Stimulated activated naive CD8-positive, alpha-beta T cell treated with anti-CD3 and anti-CD28 coated beads, Interleukin-15, amount 100 ng/mL, for 72 hours (primary cell): ENCODE results near the gene THADA.

Experiments used
- ATAC-seq: fragments of 150-1000 bp; cut with Tn5 transposase; 2 replicates; pipeline ENCODE4 v1.10.0; 2021; ENCODE audit warnings: mild to moderate bottlenecking, moderate library complexity
- DNase-seq, 2 donors: peaks; one replicate each; pipeline ENCODE4 v3.0.0; 2021 to 2022
- H3K27ac Mint-ChIP-seq, 2 donors: one replicate each; pipeline ENCODE4 v1.8.0; 2022; ENCODE audit warnings: mild to moderate bottlenecking in 2 of 2, mixed read lengths in 2 of 2, moderate library complexity in 2 of 2
- H3K27me3 Mint-ChIP-seq: one replicate; pipeline ENCODE4 v1.8.0; 2022; ENCODE audit warnings: mixed read lengths
- H3K4me1 Mint-ChIP-seq: one replicate; pipeline ENCODE4 v1.8.0; 2022; ENCODE audit warnings: mild to moderate bottlenecking, mixed read lengths
- H3K4me3 Mint-ChIP-seq, 2 donors: one replicate each; pipeline ENCODE4 v1.8.0; 2022; ENCODE audit warnings: mild to moderate bottlenecking in 2 of 2, mixed read lengths in 2 of 2, moderate library complexity in 1 of 2
- H3K9me3 Mint-ChIP-seq, 2 donors: one replicate each; pipeline ENCODE4 v1.8.0; 2022; ENCODE audit warnings: mixed read lengths in 2 of 2

THADA gene

DNA sequence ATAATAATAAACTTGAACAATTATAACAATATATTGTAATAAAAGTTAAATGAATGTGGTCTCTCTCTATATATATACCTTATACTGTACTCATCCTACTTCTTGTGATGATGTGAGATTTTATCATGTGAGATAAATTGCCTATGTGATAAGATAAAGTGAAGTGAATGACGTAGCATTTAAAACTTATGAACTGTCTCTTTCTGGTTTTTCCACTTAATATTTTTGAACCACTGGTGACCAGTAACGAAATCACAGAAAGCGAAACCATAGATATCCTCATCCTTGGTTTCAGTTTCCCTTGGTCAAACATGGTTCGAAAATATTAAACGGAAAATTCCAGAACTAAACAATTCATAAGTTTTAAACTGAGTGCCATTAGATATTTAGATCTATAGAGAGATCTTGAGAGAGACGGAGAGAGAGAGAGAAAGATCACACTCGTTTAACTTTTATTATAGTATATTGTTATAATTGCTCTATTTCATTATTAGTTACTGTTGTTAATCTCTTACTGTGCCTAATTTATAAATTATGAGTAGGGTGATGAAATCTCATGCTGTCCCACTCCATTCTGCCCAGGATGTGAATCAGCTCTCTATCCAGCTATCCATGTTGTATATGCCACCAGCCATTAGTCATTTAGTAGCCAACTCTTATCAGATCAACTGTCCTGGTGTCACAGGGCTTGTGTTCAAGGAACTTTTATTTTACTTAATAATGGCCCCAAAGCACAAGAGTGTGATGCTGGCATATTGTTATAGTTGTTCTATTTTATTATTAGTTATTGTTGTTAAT, 156.8 kb downstream of the THADA start:
- no peak for ATAC-seq
- Mint-ChIP-seq H3K4me3 (no peak overlapping the region), H3K9me3 (no peaks in the 10 kb centered on the region), H3K27ac (no peak overlapping the region), H3K27me3 (no peaks in the 10 kb centered on the region), H3K4me1 (peaks cover 8% of the 10 kb centered on the region)
- DNase-seq: no peak

DNA sequence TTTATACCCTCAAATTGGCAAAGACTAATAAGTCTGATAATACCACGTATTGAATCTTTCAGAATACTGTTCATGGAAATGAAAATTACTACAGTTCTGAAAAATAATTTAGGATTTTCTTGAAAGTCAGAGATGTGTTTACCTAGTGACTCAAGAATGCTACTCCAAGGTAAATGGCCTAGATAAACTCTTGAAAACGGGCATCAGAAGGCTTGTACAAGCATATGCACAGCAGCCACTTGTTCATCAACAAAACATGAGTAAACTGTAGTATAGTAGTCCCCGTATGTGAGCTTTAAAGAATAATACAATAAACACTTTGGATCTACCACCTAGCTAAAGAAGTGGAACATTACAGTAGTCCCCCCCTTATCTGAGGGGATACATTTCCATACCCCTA, 157.5 kb downstream of the THADA start:
- H3K4me1 Mint-ChIP-seq: peaks cover 8% of the 10 kb centered on the region
- H3K27ac Mint-ChIP-seq: no peak overlapping the region
- DNase-seq (no peak), ATAC-seq (no peak)
- no peak overlapping the region for H3K4me3 Mint-ChIP-seq
- H3K9me3 Mint-ChIP-seq: no peaks in the 10 kb centered on the region
- no peaks in the 10 kb centered on the region for H3K27me3 Mint-ChIP-seq

DNA sequence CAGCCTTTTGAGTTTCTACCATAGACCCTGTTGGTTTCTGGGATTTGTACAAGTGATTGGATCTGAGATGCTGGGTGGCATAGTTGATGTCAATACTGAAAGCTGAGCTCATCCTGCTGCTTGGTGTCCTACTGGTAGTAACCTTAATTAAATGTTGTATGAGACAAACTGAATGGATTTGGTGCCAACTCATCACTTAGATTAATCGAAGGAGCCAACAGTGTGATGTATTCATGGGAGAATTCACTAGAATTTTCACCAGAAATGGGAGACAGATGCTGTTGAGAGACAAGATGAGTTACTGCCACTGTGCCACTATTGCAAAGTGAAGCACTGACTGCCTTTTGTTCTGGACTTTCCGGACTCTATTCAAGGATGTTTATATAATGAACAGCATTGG, 158.5 kb downstream of the THADA start:
- H3K4me3 Mint-ChIP-seq: no peak overlapping the region
- H3K4me1 Mint-ChIP-seq: peaks cover 8% of the 10 kb centered on the region
- H3K27me3 Mint-ChIP-seq: no peaks in the 10 kb centered on the region
- no peaks in the 10 kb centered on the region for H3K9me3 Mint-ChIP-seq
- H3K27ac Mint-ChIP-seq: no peak overlapping the region
- no peak for ATAC-seq
- no peak for DNase-seq

DNA sequence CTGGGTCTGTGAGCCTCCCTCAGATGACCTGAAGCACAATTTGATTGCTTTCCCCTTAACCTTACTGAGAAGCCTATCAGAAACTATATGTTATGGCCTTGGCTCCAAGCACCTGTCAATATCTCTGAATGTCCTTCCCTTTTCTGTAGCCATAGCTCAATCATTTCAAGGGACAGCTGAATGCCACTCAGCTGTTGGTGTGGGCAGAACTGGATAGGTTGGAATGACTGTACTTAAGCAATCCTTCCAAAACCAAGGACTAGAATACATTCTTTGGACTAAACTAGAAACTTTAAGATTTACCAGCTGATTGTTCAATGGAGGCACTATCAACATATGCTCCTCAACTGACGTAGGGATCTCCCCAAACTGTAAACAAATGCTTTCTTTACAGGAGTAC, 159.4 kb downstream of the THADA start:
- Mint-ChIP-seq H3K27ac (no peak overlapping the region), H3K4me3 (no peak overlapping the region), H3K9me3 (no peaks in the 10 kb centered on the region), H3K4me1 (peaks cover 8% of the 10 kb centered on the region), H3K27me3 (no peaks in the 10 kb centered on the region)
- DNase-seq (no peak), ATAC-seq (no peak)

DNA sequence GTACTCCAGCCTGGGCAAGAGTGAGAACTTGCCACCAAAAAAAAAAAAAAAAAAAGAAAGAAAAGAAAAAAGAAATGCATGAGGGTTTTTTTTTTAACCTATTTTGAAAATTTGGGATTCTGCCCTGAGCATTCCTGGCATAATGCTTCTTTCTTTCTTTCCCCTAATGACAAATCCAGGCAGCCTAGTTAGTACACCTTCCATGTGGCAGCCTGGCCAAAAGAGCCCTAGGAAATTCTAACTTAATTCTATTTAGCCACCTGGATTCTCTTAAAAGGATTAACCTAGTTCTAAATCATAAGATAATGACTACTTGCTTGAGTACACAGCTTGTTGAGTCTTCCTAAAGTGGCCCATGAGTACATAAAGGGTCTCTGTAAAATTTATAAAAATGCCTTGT, 160.1 kb downstream of the THADA start:
- Mint-ChIP-seq H3K27me3 (no peaks in the 10 kb centered on the region), H3K4me1 (peaks cover 8% of the 10 kb centered on the region), H3K9me3 (no peaks in the 10 kb centered on the region), H3K4me3 (no peak overlapping the region), H3K27ac (no peak overlapping the region)
- DNase-seq (no peak), ATAC-seq (no peak)

DNA sequence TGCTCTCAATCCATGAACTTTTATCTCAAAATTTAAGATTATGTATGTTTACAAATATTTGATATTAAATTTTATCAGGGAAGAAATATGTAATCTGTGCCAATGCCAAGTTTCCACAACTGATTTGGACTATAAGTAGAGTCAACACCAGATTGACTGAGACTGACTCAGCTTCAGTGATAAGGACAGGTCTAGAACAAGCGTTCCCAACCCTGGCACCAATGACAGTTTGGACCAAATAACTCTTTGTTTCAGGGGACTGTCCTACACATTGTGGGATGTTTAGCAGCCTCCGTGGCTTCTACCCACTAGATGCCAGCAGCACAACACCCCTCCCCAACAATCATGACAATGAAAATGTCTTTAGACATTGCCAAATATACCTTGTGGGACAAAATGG, 165.3 kb downstream of the THADA start:
- no peak overlapping the region for H3K27ac Mint-ChIP-seq
- ATAC-seq: no peak
- H3K9me3 Mint-ChIP-seq: no peaks in the 10 kb centered on the region
- H3K27me3 Mint-ChIP-seq: no peaks in the 10 kb centered on the region
- no peak for DNase-seq
- H3K4me3 Mint-ChIP-seq: no peak overlapping the region
- peaks cover 20% of the 10 kb centered on the region for H3K4me1 Mint-ChIP-seq

DNA sequence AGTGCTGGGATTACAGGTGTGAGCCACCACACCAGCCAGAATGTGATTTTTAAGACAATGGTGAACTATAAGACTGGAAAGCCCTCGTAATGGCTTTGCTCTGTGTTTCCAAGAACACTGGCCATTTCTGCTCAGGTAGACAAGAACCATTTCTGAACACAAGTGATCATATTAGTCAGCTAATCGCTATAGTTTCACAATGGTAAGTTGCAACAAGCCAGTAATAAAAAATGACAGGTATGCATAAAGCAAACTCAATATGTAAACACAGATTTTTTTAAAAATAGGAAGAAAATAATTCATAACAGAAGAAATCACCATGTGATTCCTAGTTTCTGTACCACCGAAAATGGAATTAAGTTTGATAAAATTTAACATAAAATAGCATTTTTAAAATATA, 166.5 kb downstream of the THADA start:
- H3K4me1 Mint-ChIP-seq: peaks cover 31% of the 10 kb centered on the region
- no peaks in the 10 kb centered on the region for H3K9me3 Mint-ChIP-seq
- H3K4me3 Mint-ChIP-seq: no peak overlapping the region
- no peak for ATAC-seq
- no peak for DNase-seq
- no peaks in the 10 kb centered on the region for H3K27me3 Mint-ChIP-seq
- no peak overlapping the region for H3K27ac Mint-ChIP-seq

DNA sequence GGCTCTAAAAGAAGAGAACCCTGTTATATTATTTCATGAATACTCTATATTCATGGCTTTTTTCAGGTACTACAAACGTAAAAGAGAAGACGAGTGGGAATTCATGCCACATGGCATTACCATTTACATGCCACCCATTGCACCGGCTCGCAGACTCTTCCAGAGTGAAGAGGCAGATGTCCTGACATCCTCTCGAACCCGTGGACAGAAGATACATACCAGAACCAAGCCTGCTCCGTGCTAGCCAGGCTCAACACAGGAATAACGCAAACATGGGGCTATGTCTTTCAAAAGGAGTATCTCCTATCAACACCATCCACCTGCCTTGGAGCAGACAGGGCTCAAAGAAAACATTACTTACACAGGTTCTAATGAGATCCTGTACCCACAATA, 168.8 kb downstream of the THADA start:
- ATAC-seq: no peak
- H3K27ac Mint-ChIP-seq: peak overlapping the region; percentile 66 to 89
- peak overlapping the region; percentile 24 to 46 for H3K4me3 Mint-ChIP-seq
- peaks cover 42% of the 10 kb centered on the region for H3K4me1 Mint-ChIP-seq
- no peaks in the 10 kb centered on the region for H3K27me3 Mint-ChIP-seq
- H3K9me3 Mint-ChIP-seq: no peaks in the 10 kb centered on the region
- DNase-seq: no peak

DNA sequence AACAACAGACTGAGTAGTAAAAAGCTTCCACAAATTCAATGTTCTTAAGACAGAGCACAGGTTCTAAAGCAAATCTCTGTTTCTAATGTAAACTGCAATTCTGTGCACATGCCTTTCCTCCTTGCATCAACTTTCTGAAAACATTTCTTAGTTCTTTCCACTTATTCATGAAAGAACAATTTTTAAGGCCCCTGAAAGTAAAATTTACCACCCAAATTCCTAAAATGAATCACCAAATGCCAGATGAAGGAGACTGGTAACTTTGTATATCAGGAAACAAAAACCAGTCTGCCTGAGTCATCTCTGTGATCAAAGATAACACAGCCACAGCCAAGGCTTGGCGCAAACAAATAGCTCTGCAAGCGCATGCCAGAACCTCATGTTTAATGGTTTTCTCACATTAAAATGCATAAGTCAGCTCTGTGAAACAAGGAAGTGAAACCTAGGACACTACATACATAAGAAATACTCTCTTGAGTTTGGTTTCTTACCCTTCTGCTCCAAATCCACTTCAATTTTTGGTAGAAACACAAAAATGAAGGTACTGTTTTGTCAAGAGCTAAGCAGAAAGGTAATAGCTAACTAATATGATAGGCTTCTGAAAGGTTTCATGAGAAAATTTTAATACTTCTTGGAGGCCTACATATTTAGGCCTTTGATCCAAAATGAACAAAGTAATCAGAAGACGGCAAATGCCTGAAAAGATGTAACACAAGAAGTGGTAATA, 169.4 kb downstream of the THADA start:
- DNase-seq: peak; percentile 69 to 86
- H3K27me3 Mint-ChIP-seq: no peaks in the 10 kb centered on the region
- peak overlapping the region; percentile 29 to 46 for H3K4me3 Mint-ChIP-seq
- peak overlapping the region; percentile 66 to 89 for H3K27ac Mint-ChIP-seq
- H3K4me1 Mint-ChIP-seq: peaks cover 42% of the 10 kb centered on the region
- no peaks in the 10 kb centered on the region for H3K9me3 Mint-ChIP-seq
- ATAC-seq: peak; percentile 96

DNA sequence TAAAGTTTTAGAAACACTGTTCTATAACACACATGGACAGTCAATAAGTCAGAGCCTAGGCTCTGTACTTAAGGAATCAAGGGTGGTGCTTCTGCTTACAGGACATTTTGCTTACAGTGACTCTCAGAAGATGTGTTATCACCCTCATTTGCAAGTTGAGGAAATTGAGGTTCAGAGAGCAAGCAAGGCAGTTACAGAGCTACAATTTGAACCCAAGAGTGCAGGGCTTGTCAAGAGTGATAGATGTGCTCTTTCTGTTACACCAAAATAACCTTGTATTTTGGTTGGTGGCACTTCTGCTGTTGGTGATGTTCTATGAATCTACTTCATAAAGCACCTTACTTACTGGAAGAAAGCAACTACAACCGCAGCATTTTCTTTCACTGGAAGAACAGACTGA, 170.2 kb downstream of the THADA start:
- Mint-ChIP-seq H3K4me1 (peaks cover 42% of the 10 kb centered on the region), H3K9me3 (no peaks in the 10 kb centered on the region), H3K4me3 (peak overlapping the region in 1 of 2 donors; percentile 29), H3K27me3 (no peaks in the 10 kb centered on the region), H3K27ac (no peak overlapping the region)
- DNase-seq: no peak
- no peak for ATAC-seq

DNA sequence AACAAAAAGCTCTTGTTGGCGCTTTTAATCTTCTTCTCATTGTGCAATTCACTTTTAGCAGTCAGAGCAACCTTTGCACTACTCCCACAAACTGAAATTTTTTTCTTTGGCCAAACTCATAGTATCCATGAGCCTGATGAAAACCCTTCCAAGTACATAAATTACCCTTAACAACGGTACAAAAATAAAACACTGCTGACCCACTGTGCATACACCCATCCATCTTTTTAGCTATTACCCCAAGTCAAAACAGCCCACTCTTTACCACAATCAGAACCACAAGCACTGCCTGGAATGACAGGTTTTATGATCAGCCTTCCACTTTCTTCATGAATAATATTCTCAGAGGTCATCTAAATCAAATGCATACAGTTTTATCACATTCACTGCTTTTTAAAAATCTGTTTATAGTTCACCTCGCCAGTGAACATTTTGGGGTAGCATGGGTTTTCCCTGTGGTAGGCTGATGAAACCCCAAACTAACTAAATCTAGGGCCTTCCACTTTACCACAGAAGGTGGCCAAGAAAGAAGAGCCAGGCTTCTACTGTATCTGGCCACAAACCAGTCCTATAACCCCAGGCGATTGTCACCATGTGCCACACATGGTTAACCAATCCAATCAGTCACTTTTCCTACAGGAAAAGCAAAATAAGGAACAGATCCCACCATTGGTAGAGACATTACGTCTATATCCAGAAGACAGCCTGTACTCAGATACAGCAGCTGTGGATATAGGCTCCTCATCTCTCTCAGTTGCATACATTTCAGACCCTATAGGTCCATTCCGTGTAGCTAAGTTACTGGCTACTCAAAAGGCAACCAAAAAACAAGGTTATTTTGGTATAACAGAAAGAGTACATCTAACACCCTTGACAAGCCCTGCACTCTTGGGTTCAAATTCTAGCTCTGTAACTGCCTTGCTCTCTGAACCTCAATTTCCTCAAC, 171.3 kb downstream of the THADA start:
- peaks cover 47% of the 10 kb centered on the region for H3K4me1 Mint-ChIP-seq
- H3K9me3 Mint-ChIP-seq: no peaks in the 10 kb centered on the region
- no peaks in the 10 kb centered on the region for H3K27me3 Mint-ChIP-seq
- peak; percentile 35 to 50 for DNase-seq
- ATAC-seq: peak; percentile 78
- peak overlapping the region in 1 of 2 donors; percentile 59 for H3K27ac Mint-ChIP-seq
- peak overlapping the region in 1 of 2 donors; percentile 24 for H3K4me3 Mint-ChIP-seq

DNA sequence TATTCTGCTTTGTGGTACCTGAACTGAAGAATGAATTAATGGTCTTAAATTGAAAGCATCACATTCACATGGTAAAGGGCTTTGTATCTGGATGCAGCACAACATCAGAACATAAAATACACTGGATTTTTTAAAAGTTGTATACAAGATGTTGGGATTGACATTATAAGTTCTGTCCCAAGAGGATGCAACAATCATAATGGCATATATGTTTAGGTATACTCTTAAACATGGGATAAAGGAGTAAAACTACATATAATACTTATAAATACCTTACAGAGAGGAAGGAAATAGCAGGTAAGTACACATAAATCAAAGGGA, 171.9 kb downstream of the THADA start:
- H3K4me3 Mint-ChIP-seq: no peak overlapping the region
- no peaks in the 10 kb centered on the region for H3K27me3 Mint-ChIP-seq
- peaks cover 47% of the 10 kb centered on the region for H3K4me1 Mint-ChIP-seq
- DNase-seq: no peak
- H3K9me3 Mint-ChIP-seq: no peaks in the 10 kb centered on the region
- no peak overlapping the region for H3K27ac Mint-ChIP-seq
- ATAC-seq: no peak

DNA sequence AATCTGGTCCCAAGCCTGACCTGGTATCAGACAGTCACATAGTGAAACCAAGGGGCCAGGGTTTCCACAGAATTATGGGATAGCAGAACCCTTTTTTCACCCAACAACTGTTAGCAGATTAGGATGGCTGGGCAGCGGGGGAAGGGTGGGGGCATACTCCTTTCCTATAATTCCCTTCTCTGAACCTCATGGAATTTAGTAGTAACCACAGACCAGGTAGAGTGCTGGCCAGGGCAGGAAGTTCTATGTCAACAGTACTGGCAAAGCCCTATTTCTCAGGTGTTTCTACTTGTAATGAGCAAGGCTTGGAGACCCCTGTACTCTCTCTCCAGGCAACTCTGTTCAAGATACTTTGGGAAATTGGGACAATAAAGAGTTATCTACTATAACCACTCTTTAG, 174.6 kb downstream of the THADA start:
- Mint-ChIP-seq H3K27ac (no peak overlapping the region), H3K4me1 (peaks cover 32% of the 10 kb centered on the region)
- no peak for ATAC-seq

DNA sequence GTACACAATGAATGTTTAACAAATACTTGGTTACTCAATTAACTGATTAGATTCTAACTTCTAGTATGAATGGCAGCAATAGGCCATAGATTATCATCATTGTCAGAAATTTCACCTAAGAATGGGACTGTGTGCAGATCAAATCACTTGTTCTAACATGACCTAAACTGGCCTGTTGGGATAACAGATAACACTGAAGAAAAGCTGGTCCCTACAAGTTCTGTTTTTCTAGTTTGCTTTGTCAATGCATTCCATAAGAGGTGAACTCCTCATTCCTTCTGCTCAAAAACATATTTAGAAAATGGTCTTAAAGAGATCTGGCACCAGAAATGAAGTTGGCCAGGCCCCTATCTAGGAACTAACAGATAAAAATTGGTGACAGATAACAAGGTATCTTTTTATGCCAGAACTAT, 175.4 kb downstream of the THADA start:
- DNase-seq: no peak
- Mint-ChIP-seq H3K4me1 (peaks cover 27% of the 10 kb centered on the region), H3K27ac (no peak overlapping the region), H3K4me3 (no peak overlapping the region), H3K9me3 (no peaks in the 10 kb centered on the region), H3K27me3 (no peaks in the 10 kb centered on the region)
- ATAC-seq: no peak

More for the DNA sequence above, 174.6 kb downstream of the THADA start:
- Mint-ChIP-seq H3K27me3 (no peaks in the 10 kb centered on the region), H3K4me3 (no peak overlapping the region), H3K9me3 (no peaks in the 10 kb centered on the region)
- no peak for DNase-seq

DNA sequence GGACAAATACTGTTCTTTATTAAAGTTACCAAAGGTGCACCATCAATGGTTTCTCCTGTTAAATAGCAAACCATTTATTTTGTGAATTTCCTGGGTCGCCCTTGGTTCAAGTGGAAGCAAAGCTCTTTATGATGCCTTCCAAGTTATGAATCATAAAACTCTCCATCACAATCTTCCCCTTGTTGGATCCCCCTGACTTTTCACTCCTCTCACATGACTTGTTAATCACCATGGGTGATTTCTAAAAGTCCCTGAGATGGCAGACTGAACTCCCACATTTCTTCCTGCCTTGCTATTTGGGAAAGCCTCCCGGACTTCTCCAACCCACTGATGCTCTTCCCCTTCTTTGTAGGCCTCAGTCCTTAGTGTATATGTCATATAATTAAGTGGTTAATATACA, 176.0 kb downstream of the THADA start:
- H3K9me3 Mint-ChIP-seq: no peaks in the 10 kb centered on the region

DNA sequence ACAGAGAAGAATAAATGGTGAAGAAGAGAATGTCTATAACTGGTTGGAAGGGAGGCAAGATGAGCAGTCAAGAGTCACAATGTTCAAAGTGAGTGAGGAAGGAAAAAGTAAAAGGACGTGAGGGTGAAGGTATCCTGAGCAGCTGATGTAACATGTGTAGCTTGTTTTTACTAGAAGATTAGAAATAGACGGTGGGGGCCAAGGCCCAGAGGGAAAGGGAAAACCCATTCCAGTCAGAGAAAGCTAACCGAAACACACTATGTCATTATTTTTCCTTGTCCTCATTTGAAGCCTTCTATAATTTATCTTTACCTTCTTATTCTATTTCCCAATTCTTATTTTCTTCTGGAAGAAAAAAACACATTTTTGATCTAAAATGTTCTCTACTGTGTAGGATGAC, 176.6 kb downstream of the THADA start:
- ATAC-seq: no peak
- no peaks in the 10 kb centered on the region for H3K27me3 Mint-ChIP-seq
- DNase-seq: no peak
- no peak overlapping the region for H3K4me3 Mint-ChIP-seq
- no peak overlapping the region for H3K27ac Mint-ChIP-seq
- no peaks in the 10 kb centered on the region for H3K9me3 Mint-ChIP-seq
- H3K4me1 Mint-ChIP-seq: peaks cover 15% of the 10 kb centered on the region

More for the DNA sequence above, 176.0 kb downstream of the THADA start:
- ATAC-seq (no peak), DNase-seq (no peak)
- Mint-ChIP-seq H3K27me3 (no peaks in the 10 kb centered on the region), H3K4me3 (no peak overlapping the region), H3K27ac (peak overlapping the region in 1 of 2 donors; percentile 30), H3K4me1 (peaks cover 22% of the 10 kb centered on the region)
